GM12892 (cell line): ENCODE results near the gene TFPT.
"Not testable (repeated sequence)": the region's sequence is repeated elsewhere in the genome, so short reads cannot be mapped to it uniquely, and the experiment has no call there.

Source experiments
- POLR2A ChIP-seq: IDR thresholded peaks from 2 replicates; pipeline ENCODE4 v1.6.1; 2011; ENCODE audit warnings: low read depth, low read length, control low read depth
- POLR2AphosphoS5 ChIP-seq: IDR thresholded peaks from 2 replicates; pipeline ENCODE4 v1.6.1; 2011; ENCODE audit warnings: low read depth, low read length, control low read depth

GRCh38 chr19:54099903-54100255 lies 15.6 kb downstream of the TFPT start:
- TF ChIP-seq POLR2AphosphoS5, POLR2A: not testable (repeated sequence)
